ENCODE measurements around the gene RILPL2. TPM values are rescaled to one million over a fixed set of nuclear protein-coding genes. Genes with fewer than 3 reads are reported as not detected.

Gene RILPL2
- total and polyA plus RNA-seq, 9 of the 15 experiments (the other 6 are each of a cell fraction or from before 2014, with no cell fraction given): 0.61 to 5.8 (median 4.3) TPM

GRCh38 chr12:123389560-123390351, 46.7 kb downstream of the RILPL2 start (continued):
- TF ChIP-seq, protein P1, sequence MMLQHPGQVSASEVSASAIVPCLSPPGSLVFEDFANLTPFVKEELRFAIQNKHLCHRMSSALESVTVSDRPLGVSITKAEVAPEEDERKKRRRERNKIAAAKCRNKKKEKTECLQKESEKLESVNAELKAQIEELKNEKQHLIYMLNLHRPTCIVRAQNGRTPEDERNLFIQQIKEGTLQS (IDR thresholded peaks at IDR 0.05): no peak
- TF ChIP-seq, protein P1 (CRISPR knock-in tag; conservative IDR thresholded peaks at IDR 0.05): no peak
- TF ChIP-seq ZNF609 (CRISPR knock-in tag; IDR thresholded peaks at IDR 0.05; ENCODE audit: borderline replicate concordance) (no peak), ASH1L (IDR thresholded peaks at IDR 0.05; ENCODE audit: borderline replicate concordance, low read depth, partially characterized antibody) (no peak), MCM2 (IDR thresholded peaks at IDR 0.05; ENCODE audit: low read depth) (no peak), ETS2 (tag; IDR thresholded peaks at IDR 0.05; ENCODE audit: borderline replicate concordance, poor library complexity, severe bottlenecking) (no peak), OTX1 (CRISPR knock-in tag; IDR thresholded peaks at IDR 0.05) (no peak), EHMT2 (IDR thresholded peaks at IDR 0.05) (no peak), ESRRB (CRISPR knock-in tag; IDR thresholded peaks at IDR 0.05; ENCODE audit: borderline replicate concordance) (no peak), FOXP1 (CRISPR knock-in tag; IDR thresholded peaks at IDR 0.05) (no peak), ELF2 (CRISPR knock-in tag; IDR thresholded peaks at IDR 0.05) (no peak), PRPF4 (IDR thresholded peaks at IDR 0.05; ENCODE audit: insufficient read depth, low read depth, low read length, poor library complexity, severe bottlenecking) (no peak), NUFIP1 (IDR thresholded peaks at IDR 0.05; ENCODE audit: partially characterized antibody) (no peak), NFRKB (IDR thresholded peaks at IDR 0.05; ENCODE audit: low read depth) (no peak), FOS (IDR thresholded peaks at IDR 0.05; ENCODE audit: extremely low read depth, insufficient read length) (no peak), ZEB2 (IDR thresholded peaks at IDR 0.05) (no peak), TGIF2 (CRISPR knock-in tag; IDR thresholded peaks at IDR 0.05) (no peak), CHD1 (IDR thresholded peaks at IDR 0.05; ENCODE audit: low read length) (peak; percentile 50), TOE1 (IDR thresholded peaks at IDR 0.05; ENCODE audit: borderline replicate concordance) (no peak), TOE1 (CRISPR knock-in tag; IDR thresholded peaks at IDR 0.05; ENCODE audit: borderline replicate concordance, low read depth) (no peak), ARNT (IDR thresholded peaks at IDR 0.05) (no peak), TBP (optimal IDR thresholded peaks at IDR 0.05; ENCODE audit: low read depth, low read length) (peak; percentile 32), ZNF24 (IDR thresholded peaks at IDR 0.05) (no peak), SMARCC2 (IDR thresholded peaks at IDR 0.05; ENCODE audit: low read depth) (no peak)

All from K562 (cell line).